ENCODE data around the gene NPHP1. TPM values are rescaled to one million over a fixed set of nuclear protein-coding genes. Genes with fewer than 3 reads are reported as not detected.

The NPHP1 gene
- total and polyA plus RNA-seq, 2 donors from 2014 or later = 11.8 to 18.3 TPM

GRCh38 chr2:110146945-110147332 lies 57.9 kb downstream of the NPHP1 start:
- no peaks in the 10 kb centered on the region for H3K27me3 ChIP-seq (ENCODE audit: control insufficient read depth, insufficient read depth, low read length)
- H3K36me3 ChIP-seq (ENCODE audit: control insufficient read depth in 2 of 3, insufficient read depth in 3 of 3, low read length in 3 of 3) = peaks cover 0 to 6% (median 3%) of the 10 kb centered on the region in 3 donors
- DNase-seq (no peak), FAIRE-seq (no peak)
- intact Hi-C loops (cut with DNase I) = no loop called here
- no peak overlapping the region for H3K4me3 ChIP-seq (ENCODE audit: low read length in 3 of 3)
- no peak overlapping the region for H3K9ac ChIP-seq (ENCODE audit: low read length in 3 of 3)
- no peak for TF ChIP-seq CTCF (IDR thresholded peaks at IDR 0.05; ENCODE audit: borderline replicate concordance, extremely low read depth, insufficient read depth)
- no peaks in the 10 kb centered on the region for H3K9me3 ChIP-seq (ENCODE audit: control insufficient read depth in 2 of 3, insufficient read depth in 1 of 3, low read length in 3 of 3)
- H3K4me1 ChIP-seq (ENCODE audit: control insufficient read depth in 2 of 3, insufficient read depth in 2 of 3, low read depth in 1 of 3, low read length in 3 of 3) = no peaks in the 10 kb centered on the region
- no peak overlapping the region for H3K27ac ChIP-seq (ENCODE audit: low read depth in 2 of 2, low read length in 2 of 2)

DNA sequence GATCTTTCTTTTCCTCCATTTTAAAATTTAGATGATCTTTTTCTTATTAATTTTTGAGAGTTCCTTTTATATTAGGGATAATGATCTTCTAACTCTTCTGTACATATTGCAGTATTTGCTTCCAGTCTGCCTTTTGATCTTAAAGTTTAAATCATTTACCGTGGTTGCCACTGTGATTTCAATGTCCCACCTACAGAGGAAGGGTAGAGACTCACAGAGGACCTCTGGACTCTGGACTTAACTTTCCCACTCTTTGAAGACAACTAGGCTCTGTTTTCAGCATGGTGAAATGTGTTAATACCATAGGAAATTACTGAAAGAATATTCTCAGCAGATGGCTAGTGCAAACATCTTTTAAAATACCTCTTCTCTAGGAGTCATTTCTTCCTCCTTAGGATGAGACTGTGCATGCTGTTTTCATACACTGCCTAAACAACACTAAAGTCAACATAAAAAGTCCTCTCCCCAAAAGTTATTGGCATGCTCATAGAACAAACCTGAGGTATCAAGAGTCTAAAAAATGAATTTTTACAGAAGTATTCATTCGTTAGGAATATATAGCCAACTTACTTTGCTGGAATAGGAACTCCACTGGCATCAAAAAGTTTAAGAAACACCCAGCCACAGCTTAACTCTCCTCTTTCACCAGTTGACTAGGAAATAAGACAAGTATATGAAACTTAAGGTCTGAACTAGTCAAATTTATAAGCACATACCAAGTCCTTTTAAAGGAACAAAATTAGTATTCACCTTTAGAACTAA lies 58.4 kb downstream of the NPHP1 start:
- no peak overlapping the region for H3K27ac ChIP-seq (ENCODE audit: low read depth in 2 of 2, low read length in 2 of 2)
- DNase-seq = no peak
- TF ChIP-seq CTCF (IDR thresholded peaks at IDR 0.05; ENCODE audit: borderline replicate concordance, extremely low read depth, insufficient read depth) = no peak
- intact Hi-C loops (cut with DNase I) = no loop called here
- H3K27me3 ChIP-seq (ENCODE audit: control insufficient read depth, insufficient read depth, low read length) = no peaks in the 10 kb centered on the region
- no peak overlapping the region for H3K4me3 ChIP-seq (ENCODE audit: low read length in 3 of 3)
- no peak overlapping the region for H3K9ac ChIP-seq (ENCODE audit: low read length in 3 of 3)
- H3K4me1 ChIP-seq (ENCODE audit: control insufficient read depth in 2 of 3, insufficient read depth in 2 of 3, low read depth in 1 of 3, low read length in 3 of 3) = no peaks in the 10 kb centered on the region
- no peaks in the 10 kb centered on the region for H3K9me3 ChIP-seq (ENCODE audit: control insufficient read depth in 2 of 3, insufficient read depth in 1 of 3, low read length in 3 of 3)
- H3K36me3 ChIP-seq (ENCODE audit: control insufficient read depth in 2 of 3, insufficient read depth in 3 of 3, low read length in 3 of 3) = peaks cover 0 to 6% (median 3%) of the 10 kb centered on the region in 3 donors
- no peak for FAIRE-seq

DNA sequence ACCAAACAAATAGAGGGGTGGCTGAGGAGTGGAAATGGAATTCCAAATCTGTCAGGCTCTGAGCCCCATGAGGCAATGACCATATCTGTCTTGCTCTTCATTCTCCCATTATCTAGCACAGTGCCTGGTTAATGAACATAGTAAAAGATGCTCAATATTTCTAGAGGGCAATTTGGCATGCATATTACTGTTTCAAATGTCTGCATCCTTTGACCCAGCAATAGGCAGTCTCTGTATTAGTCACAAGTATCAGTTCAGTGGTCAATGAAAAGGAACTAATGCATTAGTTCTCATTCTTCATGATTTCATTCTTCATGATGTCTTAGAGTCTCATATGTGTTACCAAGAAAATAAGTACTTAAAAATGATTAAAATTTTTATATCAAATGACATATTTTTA lies 60.8 kb downstream of the NPHP1 start:
- Histone ChIP-seq H3K27ac (ENCODE audit: low read depth in 2 of 2, low read length in 2 of 2) (no peak overlapping the region), H3K36me3 (ENCODE audit: control insufficient read depth in 2 of 3, insufficient read depth in 3 of 3, low read length in 3 of 3) (peaks cover 0 to 6% (median 3%) of the 10 kb centered on the region in 3 donors), H3K4me3 (ENCODE audit: low read length in 3 of 3) (no peak overlapping the region), H3K4me1 (ENCODE audit: control insufficient read depth in 2 of 3, insufficient read depth in 2 of 3, low read depth in 1 of 3, low read length in 3 of 3) (no peaks in the 10 kb centered on the region), H3K27me3 (ENCODE audit: control insufficient read depth, insufficient read depth, low read length) (no peaks in the 10 kb centered on the region), H3K9ac (ENCODE audit: low read length in 3 of 3) (no peak overlapping the region), H3K9me3 (ENCODE audit: control insufficient read depth in 2 of 3, insufficient read depth in 1 of 3, low read length in 3 of 3) (no peaks in the 10 kb centered on the region)
- FAIRE-seq (no peak), DNase-seq (no peak)
- intact Hi-C loops (cut with DNase I) = no loop called here
- no peak for TF ChIP-seq CTCF (IDR thresholded peaks at IDR 0.05; ENCODE audit: borderline replicate concordance, extremely low read depth, insufficient read depth)
